A549 (cell line): ENCODE data around the gene UBAP1L. TPM values are rescaled to one million over a fixed set of nuclear protein-coding genes. Genes with fewer than 3 reads are reported as not detected.
A peak's percentile ranks its signal among the peaks of the same experiment; 100 is the strongest.

Source experiments
- ATAC-seq, 2 experiments: fragments of 200-7000 bp in 1 of 2; fragments of >200 bp in 1 of 2; cut with Nextera tagmentation in 1 of 2; cut with Tn5 transposase in 1 of 2; 3 replicates each; pipeline versions ENCODE4 v1.8.0 to v1.9.1; 2018 to 2020; ENCODE audit warnings: mild to moderate bottlenecking in 1 of 2, moderate library complexity in 1 of 2
- CTCF ChIA-PET: fragments of 300-600 bp; sonication (Branson Sonifier 250); formaldehyde crosslinking; extraction: SDS; loops from one replicate; lab custom pipeline; 2021; ENCODE audit warnings: antibody characterized with exemption, inconsistent platforms; lab: Yijun Ruan, JAX
- POLR2A ChIA-PET: fragments of 350-600 bp; formaldehyde crosslinking; extraction: SDS; loops from one replicate; lab custom pipeline; 2021; ENCODE audit warnings: antibody characterized with exemption, inconsistent platforms; lab: Yijun Ruan, JAX
- DNase-seq, 2 experiments: peaks; one replicate each; pipeline versions ENCODE4 v3.0.0 to v3.0.0-alpha.2; 2011 to 2016; ENCODE audit warnings: low read depth in 1 of 2, low spot score in 1 of 2
- FAIRE-seq: peaks from 2 replicates; lab custom pipeline; 2011; peaks lifted over from hg19 to GRCh38; lab: Jason Lieb, UNC
- H3K27ac ChIP-seq, 2 experiments: fragments of >200 bp; sonication (Bioruptor Twin); formaldehyde crosslinking; 3 replicates each; pipeline ENCODE4 v1.5.1; 2016 to 2017
- H3K4me1 ChIP-seq: fragments of >200 bp; sonication (Bioruptor Twin); formaldehyde crosslinking; 3 replicates; pipeline ENCODE4 v1.6.1; 2016
- H3K4me2 ChIP-seq: fragments of >200 bp; sonication (Bioruptor Twin); formaldehyde crosslinking; 3 replicates; pipeline ENCODE4 v1.6.1; 2016
- H3K4me3 ChIP-seq: fragments of >200 bp; sonication (Bioruptor Twin); formaldehyde crosslinking; 3 replicates; pipeline ENCODE4 v1.5.1; 2016
- H3K9me3 ChIP-seq: fragments of >200 bp; sonication (Bioruptor Twin); formaldehyde crosslinking; 3 replicates; pipeline ENCODE4 v1.6.1; 2016
- BHLHE40 ChIP-seq: IDR thresholded peaks from 2 replicates; pipeline ENCODE4 v1.6.1; 2012; ENCODE audit warnings: low read depth, low read length, inconsistent platforms
- CBX8 ChIP-seq: fragments of 200-600 bp; sonication (generic); IDR thresholded peaks from 2 replicates; pipeline ENCODE4 v1.6.1; 2016
- CHD2 ChIP-seq: fragments of 150-350 bp; IDR thresholded peaks from 2 replicates; pipeline ENCODE4 v1.6.1; 2014; ENCODE audit warnings: low read length; ENCODE audit not compliant: partially characterized antibody
- CHD4 ChIP-seq: fragments of 200-600 bp; sonication (generic); IDR thresholded peaks from 2 replicates; pipeline ENCODE4 v1.6.1; 2016; ENCODE audit warnings: antibody characterized with exemption, mild to moderate bottlenecking, borderline replicate concordance
- ESRRA ChIP-seq: fragments of 150-350 bp; IDR thresholded peaks from 2 replicates; pipeline ENCODE4 v1.6.1; 2014; ENCODE audit warnings: mild to moderate bottlenecking, low read length, borderline replicate concordance
- FOSB ChIP-seq: fragments of 250-450 bp; sonication (Bioruptor Pico); IDR thresholded peaks from 2 replicates; pipeline ENCODE4 v1.5.0; 2020; ENCODE audit warnings: mild to moderate bottlenecking, moderate library complexity
- FOXS1 ChIP-seq: fragments of 250-450 bp; sonication (Bioruptor Pico); IDR thresholded peaks from 2 replicates; pipeline ENCODE4 v1.5.0; 2020; ENCODE audit warnings: mild to moderate bottlenecking, moderate library complexity
- JUNB ChIP-seq: fragments of >200 bp; sonication (Bioruptor Twin); formaldehyde crosslinking; IDR thresholded peaks from 2 replicates; pipeline ENCODE4 v1.6.1; 2016
- KDM1A ChIP-seq: fragments of 200-600 bp; sonication (generic); IDR thresholded peaks from 2 replicates; pipeline ENCODE4 v1.6.1; 2016; ENCODE audit warnings: low read depth, mild to moderate bottlenecking
- KDM5A ChIP-seq: fragments of 200-600 bp; sonication (generic); IDR thresholded peaks from 2 replicates; pipeline ENCODE4 v1.6.1; 2016; ENCODE audit warnings: antibody characterized with exemption, mild to moderate bottlenecking
- PHF8 ChIP-seq: fragments of 200-600 bp; sonication (generic); IDR thresholded peaks from 2 replicates; pipeline ENCODE4 v1.6.1; 2016; ENCODE audit warnings: low read depth, mild to moderate bottlenecking, antibody characterized with exemption, moderate library complexity, borderline replicate concordance
- POLR2A ChIP-seq: IDR thresholded peaks from 2 replicates; pipeline ENCODE4 v1.6.1; 2012; ENCODE audit warnings: mild to moderate bottlenecking, low read length
- RARB ChIP-seq: fragments of 250-450 bp; sonication (Bioruptor Pico); IDR thresholded peaks from 2 replicates; pipeline ENCODE4 v1.8.0; 2021; ENCODE audit warnings: mild to moderate bottlenecking, moderate library complexity
- RCOR1 ChIP-seq: fragments of 150-350 bp; IDR thresholded peaks from 2 replicates; pipeline ENCODE4 v1.6.1; 2014; ENCODE audit warnings: antibody characterized with exemption, low read length, low read depth
- RFX5 ChIP-seq: fragments of 450-650 bp; IDR thresholded peaks from 2 replicates; pipeline ENCODE4 v1.7.1; 2014; ENCODE audit warnings: antibody characterized with exemption, mild to moderate bottlenecking, moderate library complexity
- SREBF2 ChIP-seq: fragments of 450-650 bp; IDR thresholded peaks from 2 replicates; pipeline ENCODE4 v1.6.1; 2014; ENCODE audit warnings: mild to moderate bottlenecking, moderate library complexity
- ZC3H11A ChIP-seq: fragments of 450-650 bp; IDR thresholded peaks from 2 replicates; pipeline ENCODE4 v1.6.1; 2014; ENCODE audit warnings: antibody characterized with exemption, mild to moderate bottlenecking
- ZFP36 ChIP-seq: fragments of 450-650 bp; IDR thresholded peaks from 2 replicates; pipeline ENCODE4 v1.6.1; 2014; ENCODE audit warnings: borderline replicate concordance; ENCODE audit not compliant: partially characterized antibody
- ZNF302 ChIP-seq: fragments of 250-450 bp; sonication (Bioruptor Pico); IDR thresholded peaks from 2 replicates; pipeline ENCODE4 v1.9.0; 2021; ENCODE audit warnings: inconsistent platforms, mild to moderate bottlenecking, moderate library complexity
- ZSCAN20 ChIP-seq: fragments of 250-450 bp; sonication (Bioruptor Pico); IDR thresholded peaks from 2 replicates; pipeline ENCODE4 v1.8.0; 2022; ENCODE audit warnings: mild to moderate bottlenecking, moderate library complexity
- WGBS: methylation state at CpG from one replicate; pipeline ENCODE4 v1.1.6; 2017; ENCODE audit errors: missing lambda C conversion rate; 5-methylcytosine and 5-hydroxymethylcytosine counted together
- polyA plus RNA-seq, 4 experiments: library from polyadenylated mRNA; depleted of rRNA in 3 of 4; stranded (reverse); fragments of >200 nt; fragmentation: RNase III in 1 of 4; extraction: RNeasy Plus Mini Kit Qiagen cat#74134 plus additional on column Dnase treatment in 1 of 4; gene quantifications; 2 replicates in 3 of 4; 3 replicates in 1 of 4; pipeline ENCODE4 v1.2.3, GENCODE V29; 2011 to 2017
- TF ChIP-seq, protein P1 (sequence below): fragments of 450-650 bp; IDR thresholded peaks from 2 replicates; pipeline ENCODE4 v1.6.1; 2014; ENCODE audit warnings: antibody characterized with exemption
- TF ChIP-seq, protein P2 (sequence below): fragments of 250-450 bp; sonication (Bioruptor Pico); IDR thresholded peaks from 2 replicates; pipeline ENCODE4 v1.5.0; 2021; ENCODE audit warnings: mild to moderate bottlenecking, moderate library complexity, borderline replicate concordance
- TF ChIP-seq, protein P3 (sequence below): fragments of 150-350 bp; IDR thresholded peaks from 2 replicates; pipeline ENCODE4 v1.6.1; 2014; ENCODE audit warnings: low read depth, mild to moderate bottlenecking, low read length
- TF ChIP-seq, protein P4 (sequence below): fragments of >200 bp; sonication (Bioruptor Twin); formaldehyde crosslinking; IDR thresholded peaks from 2 replicates; pipeline ENCODE4 v1.6.1; 2016

UBAP1L gene
- polyA plus RNA-seq, 2 of the 4 experiments (the other 2 are of a cell fraction), result 0.84 to 0.87 TPM

DNA sequence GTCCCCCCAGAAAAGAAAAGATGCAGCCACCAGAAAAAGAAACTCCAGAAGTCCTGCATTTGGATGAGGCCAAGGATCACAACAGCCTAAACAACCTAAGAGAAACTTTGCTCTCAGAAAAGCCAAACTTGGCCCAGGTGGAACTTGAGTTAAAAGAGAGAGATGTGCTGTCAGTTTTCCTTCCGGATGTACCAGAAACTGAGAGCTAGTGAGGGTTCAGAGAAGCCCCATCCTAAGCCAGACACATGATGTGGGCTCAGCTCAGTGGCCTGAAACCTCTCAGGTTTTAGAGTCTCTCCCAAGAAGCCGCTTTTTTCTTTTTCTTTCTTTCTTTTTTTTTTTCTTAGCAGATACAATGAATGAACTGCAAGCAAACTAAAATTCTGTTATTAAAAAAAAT, 62.0 kb downstream of the UBAP1L start:
- WGBS, result 71% methylated on average over 2 of the region's 2 CpGs
- no peaks in the 10 kb centered on the region for H3K9me3 ChIP-seq
- no peak for DNase-seq
- ATAC-seq, result no peak
- no peak for FAIRE-seq
- H3K4me3 ChIP-seq, result no peak overlapping the region
- POLR2A ChIA-PET, result no interaction called here
- no peak for TF ChIP-seq RCOR1
- no peak for TF ChIP-seq POLR2A
- TF ChIP-seq ESRRA, result no peak
- no peak for TF ChIP-seq PHF8
- TF ChIP-seq, protein P1, sequence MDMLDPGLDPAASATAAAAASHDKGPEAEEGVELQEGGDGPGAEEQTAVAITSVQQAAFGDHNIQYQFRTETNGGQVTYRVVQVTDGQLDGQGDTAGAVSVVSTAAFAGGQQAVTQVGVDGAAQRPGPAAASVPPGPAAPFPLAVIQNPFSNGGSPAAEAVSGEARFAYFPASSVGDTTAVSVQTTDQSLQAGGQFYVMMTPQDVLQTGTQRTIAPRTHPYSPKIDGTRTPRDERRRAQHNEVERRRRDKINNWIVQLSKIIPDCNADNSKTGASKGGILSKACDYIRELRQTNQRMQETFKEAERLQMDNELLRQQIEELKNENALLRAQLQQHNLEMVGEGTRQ, result no peak
- TF ChIP-seq, protein P2, sequence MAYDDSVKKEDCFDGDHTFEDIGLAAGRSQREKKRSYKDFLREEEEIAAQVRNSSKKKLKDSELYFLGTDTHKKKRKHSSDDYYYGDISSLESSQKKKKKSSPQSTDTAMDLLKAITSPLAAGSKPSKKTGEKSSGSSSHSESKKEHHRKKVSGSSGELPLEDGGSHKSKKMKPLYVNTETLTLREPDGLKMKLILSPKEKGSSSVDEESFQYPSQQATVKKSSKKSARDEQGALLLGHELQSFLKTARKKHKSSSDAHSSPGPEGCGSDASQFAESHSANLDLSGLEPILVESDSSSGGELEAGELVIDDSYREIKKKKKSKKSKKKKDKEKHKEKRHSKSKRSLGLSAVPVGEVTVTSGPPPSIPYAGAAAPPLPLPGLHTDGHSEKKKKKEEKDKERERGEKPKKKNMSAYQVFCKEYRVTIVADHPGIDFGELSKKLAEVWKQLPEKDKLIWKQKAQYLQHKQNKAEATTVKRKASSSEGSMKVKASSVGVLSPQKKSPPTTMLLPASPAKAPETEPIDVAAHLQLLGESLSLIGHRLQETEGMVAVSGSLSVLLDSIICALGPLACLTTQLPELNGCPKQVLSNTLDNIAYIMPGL (CRISPR knock-in tag), result no peak
- no peak for TF ChIP-seq CHD4
- TF ChIP-seq RFX5, result no peak
- no peak for TF ChIP-seq ZC3H11A
- no peak overlapping the region for H3K4me2 ChIP-seq
- no peak overlapping the region for H3K27ac ChIP-seq
- CTCF ChIA-PET, result interaction anchor here (0.7 to 33.7 kb wide), 12 partner anchors 11 to 317 kb away, joined by 3 to 1280 read pairs (median 4); partner anchors contain the start of genes KBTBD13, RASL12 and SLC51B
- peaks cover 48% of the 10 kb centered on the region for H3K4me1 ChIP-seq

DNA sequence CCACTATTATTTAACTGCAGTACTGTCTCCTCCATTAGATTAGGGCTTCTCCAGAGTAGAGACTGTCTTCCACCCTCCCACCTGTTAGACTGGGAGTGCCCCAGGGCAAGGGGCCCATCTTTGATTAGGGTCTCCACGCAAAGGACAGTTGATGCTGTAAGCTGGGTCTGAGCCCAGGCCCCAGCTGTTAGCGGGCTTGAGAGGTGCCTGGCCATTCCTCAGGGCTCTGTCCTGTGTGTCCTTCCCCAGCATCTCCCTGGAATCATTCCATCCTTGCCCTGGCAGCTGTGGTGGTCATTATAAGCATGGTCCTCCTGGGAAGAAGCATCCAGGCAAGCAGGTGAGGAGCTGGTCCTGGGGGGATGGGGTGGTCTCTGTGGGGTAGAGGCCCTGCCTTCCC, 63.7 kb downstream of the UBAP1L start:
- CTCF ChIA-PET, result interaction anchor here (1.1 to 33.7 kb wide), 7 partner anchors 10 to 366 kb away, joined by 3 to 1280 read pairs (median 52); partner anchors contain the start of genes KBTBD13, RASL12 and SLC51B
- Histone ChIP-seq H3K4me2 (no peak overlapping the region), H3K4me1 (peaks cover 34% of the 10 kb centered on the region), H3K27ac (peak overlapping the region in 1 of 2 experiments; percentile 9; a peak in 2 of 6 replicates), H3K4me3 (no peak overlapping the region), H3K9me3 (no peaks in the 10 kb centered on the region)
- DNase-seq (no peak), FAIRE-seq (no peak), ATAC-seq (no peak)
- 93% methylated on average over 2 of the region's 2 CpGs for WGBS
- POLR2A ChIA-PET, result no interaction called here
- TF ChIP-seq BHLHE40, result no peak
- TF ChIP-seq SREBF2, result no peak
- TF ChIP-seq JUNB, result no peak
- TF ChIP-seq FOXS1, result no peak

DNA sequence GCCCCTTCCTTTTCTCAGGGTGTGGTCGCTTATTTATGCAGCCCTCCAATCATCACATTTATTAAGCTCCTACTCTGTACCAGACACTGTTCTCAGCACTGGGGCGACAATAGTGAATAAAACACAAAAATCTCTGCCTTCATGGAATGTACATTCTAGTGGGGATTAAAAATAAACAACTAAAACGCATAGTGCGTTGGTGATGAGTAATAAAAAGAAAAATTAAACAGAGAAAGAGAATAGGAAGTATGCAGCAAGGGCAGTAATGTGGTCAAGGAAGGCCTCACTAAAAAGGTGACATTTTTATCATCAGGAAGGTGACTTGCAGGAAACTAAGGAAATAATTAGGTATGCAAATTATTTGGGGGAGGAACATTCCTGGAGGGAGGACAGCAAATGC, 64.7 kb downstream of the UBAP1L start:
- DNase-seq (no peak), FAIRE-seq (no peak), ATAC-seq (no peak)
- 57% methylated on average over 4 of the region's 4 CpGs for WGBS
- Histone ChIP-seq H3K4me2 (peak overlapping the region; percentile 61; the same call in 2 of the 3 replicates), H3K27ac (peak overlapping the region in 1 of 2 experiments; percentile 9; a peak in 1 of 6 replicates), H3K4me1 (peaks cover 33% of the 10 kb centered on the region), H3K9me3 (no peaks in the 10 kb centered on the region), H3K4me3 (no peak overlapping the region)
- TF ChIP-seq ZFP36 (no peak), PHF8 (no peak), ZSCAN20 (CRISPR knock-in tag) (no peak), RCOR1 (no peak), ZNF302 (CRISPR knock-in tag) (no peak), SREBF2 (no peak), CBX8 (no peak), BHLHE40 (no peak), FOSB (no peak), JUNB (no peak), RFX5 (no peak), KDM1A (no peak), RARB (CRISPR knock-in tag) (no peak), CHD2 (no peak), KDM5A (no peak)
- TF ChIP-seq, protein P3, sequence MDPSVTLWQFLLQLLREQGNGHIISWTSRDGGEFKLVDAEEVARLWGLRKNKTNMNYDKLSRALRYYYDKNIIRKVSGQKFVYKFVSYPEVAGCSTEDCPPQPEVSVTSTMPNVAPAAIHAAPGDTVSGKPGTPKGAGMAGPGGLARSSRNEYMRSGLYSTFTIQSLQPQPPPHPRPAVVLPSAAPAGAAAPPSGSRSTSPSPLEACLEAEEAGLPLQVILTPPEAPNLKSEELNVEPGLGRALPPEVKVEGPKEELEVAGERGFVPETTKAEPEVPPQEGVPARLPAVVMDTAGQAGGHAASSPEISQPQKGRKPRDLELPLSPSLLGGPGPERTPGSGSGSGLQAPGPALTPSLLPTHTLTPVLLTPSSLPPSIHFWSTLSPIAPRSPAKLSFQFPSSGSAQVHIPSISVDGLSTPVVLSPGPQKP, result no peak
- TF ChIP-seq, protein P4, sequence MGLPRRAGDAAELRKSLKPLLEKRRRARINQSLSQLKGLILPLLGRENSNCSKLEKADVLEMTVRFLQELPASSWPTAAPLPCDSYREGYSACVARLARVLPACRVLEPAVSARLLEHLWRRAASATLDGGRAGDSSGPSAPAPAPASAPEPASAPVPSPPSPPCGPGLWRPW, result no peak
- CTCF ChIA-PET, result interaction anchor here (1.4 to 33.7 kb wide), 5 partner anchors 9 to 51 kb away, joined by 3 to 1280 read pairs (median 82); partner anchors contain the start of genes KBTBD13, RASL12 and SLC51B
- POLR2A ChIA-PET, result no interaction called here
